GM12801 (cell line): ENCODE data around the gene EXOSC10.

Experiments used
- TF ChIP-seq, protein P1 (sequence below): IDR thresholded peaks from one replicate; pipeline ENCODE4 v1.5.1; 2011; ENCODE audit warnings: control low read depth; ENCODE audit not compliant: insufficient read length; ENCODE audit errors: extremely low read depth

The EXOSC10 gene

DNA sequence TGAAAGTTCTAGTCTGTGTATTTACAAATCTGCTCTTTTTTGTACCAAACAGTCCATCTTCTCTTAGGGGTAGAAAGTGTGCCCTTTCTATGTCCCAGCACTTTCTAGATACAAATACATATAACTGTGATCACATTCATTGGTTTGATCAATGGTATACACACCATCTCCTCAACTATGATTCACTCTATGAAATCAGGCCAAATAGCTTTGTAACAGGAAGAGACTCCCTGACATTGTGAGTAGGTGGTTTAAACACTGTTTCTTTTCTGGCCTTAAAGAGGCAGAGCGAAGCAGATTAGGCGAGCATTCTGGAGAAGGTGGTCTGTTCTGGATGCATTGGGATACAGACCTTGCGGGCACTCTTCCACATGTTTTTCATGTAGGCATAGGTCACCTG is 39.3 kb upstream of the EXOSC10 start:
- TF ChIP-seq, protein P1, sequence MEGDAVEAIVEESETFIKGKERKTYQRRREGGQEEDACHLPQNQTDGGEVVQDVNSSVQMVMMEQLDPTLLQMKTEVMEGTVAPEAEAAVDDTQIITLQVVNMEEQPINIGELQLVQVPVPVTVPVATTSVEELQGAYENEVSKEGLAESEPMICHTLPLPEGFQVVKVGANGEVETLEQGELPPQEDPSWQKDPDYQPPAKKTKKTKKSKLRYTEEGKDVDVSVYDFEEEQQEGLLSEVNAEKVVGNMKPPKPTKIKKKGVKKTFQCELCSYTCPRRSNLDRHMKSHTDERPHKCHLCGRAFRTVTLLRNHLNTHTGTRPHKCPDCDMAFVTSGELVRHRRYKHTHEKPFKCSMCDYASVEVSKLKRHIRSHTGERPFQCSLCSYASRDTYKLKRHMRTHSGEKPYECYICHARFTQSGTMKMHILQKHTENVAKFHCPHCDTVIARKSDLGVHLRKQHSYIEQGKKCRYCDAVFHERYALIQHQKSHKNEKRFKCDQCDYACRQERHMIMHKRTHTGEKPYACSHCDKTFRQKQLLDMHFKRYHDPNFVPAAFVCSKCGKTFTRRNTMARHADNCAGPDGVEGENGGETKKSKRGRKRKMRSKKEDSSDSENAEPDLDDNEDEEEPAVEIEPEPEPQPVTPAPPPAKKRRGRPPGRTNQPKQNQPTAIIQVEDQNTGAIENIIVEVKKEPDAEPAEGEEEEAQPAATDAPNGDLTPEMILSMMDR, result no peak

- TF ChIP-seq, protein P1, result no peak
Measured at GRCh38 chr1:11138029-11138428, 38.4 kb upstream of the EXOSC10 start.

DNA sequence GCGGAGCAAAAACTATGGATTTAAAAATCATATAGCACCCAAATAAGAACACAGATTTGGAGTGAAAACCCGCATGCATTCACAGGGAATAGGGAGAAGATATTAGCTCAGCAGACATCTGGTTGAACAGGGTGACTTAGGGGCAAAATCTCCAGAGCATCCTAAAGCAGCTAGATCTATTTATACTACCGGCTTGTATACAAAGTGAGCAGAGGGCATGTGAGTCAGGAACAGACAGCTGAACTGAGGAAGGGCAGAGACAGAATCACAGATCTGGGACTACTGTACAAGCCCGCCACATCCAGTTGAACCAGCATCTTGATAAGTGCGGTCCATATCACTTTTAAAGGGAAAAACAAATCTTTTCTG is 35.2 kb upstream of the EXOSC10 start:
- TF ChIP-seq, protein P1, result no peak

- TF ChIP-seq, protein P1, result no peak
Measured at GRCh38 chr1:11134251-11134897, 34.7 kb upstream of the EXOSC10 start.

- TF ChIP-seq, protein P1, result no peak
Measured at GRCh38 chr1:11132563-11133293, 33.1 kb upstream of the EXOSC10 start.

GRCh38 chr1:11131816-11132215 is 32.1 kb upstream of the EXOSC10 start:
- TF ChIP-seq, protein P1, result no peak

- TF ChIP-seq, protein P1, result no peak
Measured at GRCh38 chr1:11130406-11130805, 30.7 kb upstream of the EXOSC10 start.
